DND-41 (cell line): ENCODE measurements around the gene TBC1D22A.

Experiments
- ATAC-seq: fragments of 200-7000 bp; cut with Tn5 transposase; 3 replicates; pipeline ENCODE4 v1.9.1; 2021; ENCODE audit warnings: low read depth; ENCODE audit not compliant: insufficient read depth
- DNase-seq: peaks from one replicate; pipeline ENCODE4 v3.0.0-alpha.2; 2020
- H2AFZ ChIP-seq: 2 replicates; pipeline ENCODE4 v1.6.0; 2012; ENCODE audit warnings: low read depth, low read length
- H3K27ac ChIP-seq: 2 replicates; pipeline ENCODE4 v1.5.1; 2012; ENCODE audit warnings: low read length, inconsistent platforms
- H3K27me3 ChIP-seq: fragments of 200-600 bp; sonication (generic); 2 replicates; pipeline ENCODE4 v1.6.0; 2012; ENCODE audit warnings: low read length, mild to moderate bottlenecking, inconsistent platforms; ENCODE audit not compliant: insufficient read depth, poor library complexity
- H3K36me3 ChIP-seq: 2 replicates; pipeline ENCODE4 v1.5.1; 2012; ENCODE audit warnings: low read length, inconsistent platforms; ENCODE audit not compliant: insufficient read depth
- H3K4me1 ChIP-seq: 2 replicates; pipeline ENCODE4 v1.5.1; 2012; ENCODE audit warnings: mild to moderate bottlenecking, low read length; ENCODE audit not compliant: insufficient read depth
- H3K4me2 ChIP-seq: 2 replicates; pipeline ENCODE4 v1.6.0; 2012; ENCODE audit warnings: mild to moderate bottlenecking, moderate library complexity, low read length, inconsistent platforms; ENCODE audit not compliant: insufficient read depth
- H3K4me3 ChIP-seq, 2 experiments: fragments of 200-600 bp in 1 of 2; shearing (Covaris generic) in 1 of 2; 2 replicates each; pipeline ENCODE4 v1.5.1; 2012 to 2016; ENCODE audit warnings: inconsistent platforms in 2 of 2, low read length in 2 of 2, mild to moderate bottlenecking in 2 of 2, low read depth in 1 of 2, moderate library complexity in 1 of 2
- H3K79me2 ChIP-seq: 2 replicates; pipeline ENCODE4 v1.6.0; 2012; ENCODE audit warnings: low read length, inconsistent platforms; ENCODE audit not compliant: insufficient read depth
- H3K9ac ChIP-seq: 2 replicates; pipeline ENCODE4 v1.6.0; 2012; ENCODE audit warnings: low read depth, mild to moderate bottlenecking, inconsistent platforms, low read length, moderate library complexity
- H3K9me3 ChIP-seq: 2 replicates; pipeline ENCODE4 v1.5.1; 2012; ENCODE audit warnings: low read length, moderate library complexity, mild to moderate bottlenecking, inconsistent platforms; ENCODE audit not compliant: insufficient read depth, severe bottlenecking
- H4K20me1 ChIP-seq: 2 replicates; pipeline ENCODE4 v1.6.0; 2012; ENCODE audit warnings: low read length; ENCODE audit not compliant: insufficient read depth
- EZH2 ChIP-seq: IDR thresholded peaks from 3 replicates; pipeline ENCODE4 v1.6.1; 2012; ENCODE audit warnings: borderline replicate concordance, low read depth, mild to moderate bottlenecking, moderate library complexity, low read length, inconsistent platforms; ENCODE audit not compliant: severe bottlenecking
- TF ChIP-seq, protein P1 (sequence below): IDR thresholded peaks from 2 replicates; pipeline ENCODE4 v1.5.1; 2012; ENCODE audit warnings: borderline replicate concordance, low read length, moderate library complexity, mild to moderate bottlenecking; ENCODE audit not compliant: poor library complexity, severe bottlenecking; ENCODE audit errors: extremely low read depth

Gene TBC1D22A

DNA sequence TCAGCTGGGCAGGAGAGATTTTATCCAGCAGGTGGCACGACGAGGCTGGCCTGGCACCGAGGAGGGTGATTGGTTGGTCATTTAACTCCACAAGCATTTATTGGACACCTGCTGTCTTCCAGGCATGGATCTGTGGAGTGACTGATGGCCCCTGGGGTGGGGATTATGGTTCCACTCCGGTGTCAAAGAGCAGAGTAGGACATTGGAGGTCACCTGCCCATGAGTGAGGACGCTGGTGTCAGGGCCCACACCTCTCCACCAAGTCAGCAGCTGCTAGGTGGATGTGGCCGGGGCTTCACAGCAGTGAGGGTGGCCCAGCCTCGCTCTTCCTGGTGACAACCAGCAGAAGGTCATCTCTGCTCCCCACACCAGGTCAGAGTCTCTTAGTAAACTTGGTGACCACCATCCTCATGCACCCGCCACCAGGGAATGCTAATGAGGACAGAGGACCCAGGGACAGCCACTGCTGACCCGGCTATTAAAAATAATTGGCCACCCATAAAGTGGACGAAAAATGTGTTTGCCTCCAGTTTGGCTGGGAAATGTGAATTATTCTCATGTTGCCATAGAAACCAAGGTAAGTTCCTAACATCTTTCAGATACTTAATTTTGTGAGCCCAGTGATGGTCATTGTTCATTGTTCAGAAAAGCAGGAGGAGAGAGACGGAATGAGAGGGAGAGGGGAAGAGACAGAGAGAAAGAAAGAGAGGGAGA is 428.7 kb downstream of the TBC1D22A start:
- Histone ChIP-seq H3K4me2 (no peak overlapping the region), H3K27me3 (no peaks in the 10 kb centered on the region), H3K9ac (no peak overlapping the region), H3K9me3 (no peaks in the 10 kb centered on the region), H3K4me1 (no peaks in the 10 kb centered on the region), H3K4me3 (no peak overlapping the region), H3K36me3 (no peaks in the 10 kb centered on the region), H2AFZ (no peak overlapping the region), H4K20me1 (peaks cover 7% of the 10 kb centered on the region), H3K79me2 (no peaks in the 10 kb centered on the region), H3K27ac (no peak overlapping the region)
- DNase-seq (no peak), ATAC-seq (no peak)
- TF ChIP-seq, protein P1, sequence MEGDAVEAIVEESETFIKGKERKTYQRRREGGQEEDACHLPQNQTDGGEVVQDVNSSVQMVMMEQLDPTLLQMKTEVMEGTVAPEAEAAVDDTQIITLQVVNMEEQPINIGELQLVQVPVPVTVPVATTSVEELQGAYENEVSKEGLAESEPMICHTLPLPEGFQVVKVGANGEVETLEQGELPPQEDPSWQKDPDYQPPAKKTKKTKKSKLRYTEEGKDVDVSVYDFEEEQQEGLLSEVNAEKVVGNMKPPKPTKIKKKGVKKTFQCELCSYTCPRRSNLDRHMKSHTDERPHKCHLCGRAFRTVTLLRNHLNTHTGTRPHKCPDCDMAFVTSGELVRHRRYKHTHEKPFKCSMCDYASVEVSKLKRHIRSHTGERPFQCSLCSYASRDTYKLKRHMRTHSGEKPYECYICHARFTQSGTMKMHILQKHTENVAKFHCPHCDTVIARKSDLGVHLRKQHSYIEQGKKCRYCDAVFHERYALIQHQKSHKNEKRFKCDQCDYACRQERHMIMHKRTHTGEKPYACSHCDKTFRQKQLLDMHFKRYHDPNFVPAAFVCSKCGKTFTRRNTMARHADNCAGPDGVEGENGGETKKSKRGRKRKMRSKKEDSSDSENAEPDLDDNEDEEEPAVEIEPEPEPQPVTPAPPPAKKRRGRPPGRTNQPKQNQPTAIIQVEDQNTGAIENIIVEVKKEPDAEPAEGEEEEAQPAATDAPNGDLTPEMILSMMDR: no peak
- no peak for TF ChIP-seq EZH2

DNA sequence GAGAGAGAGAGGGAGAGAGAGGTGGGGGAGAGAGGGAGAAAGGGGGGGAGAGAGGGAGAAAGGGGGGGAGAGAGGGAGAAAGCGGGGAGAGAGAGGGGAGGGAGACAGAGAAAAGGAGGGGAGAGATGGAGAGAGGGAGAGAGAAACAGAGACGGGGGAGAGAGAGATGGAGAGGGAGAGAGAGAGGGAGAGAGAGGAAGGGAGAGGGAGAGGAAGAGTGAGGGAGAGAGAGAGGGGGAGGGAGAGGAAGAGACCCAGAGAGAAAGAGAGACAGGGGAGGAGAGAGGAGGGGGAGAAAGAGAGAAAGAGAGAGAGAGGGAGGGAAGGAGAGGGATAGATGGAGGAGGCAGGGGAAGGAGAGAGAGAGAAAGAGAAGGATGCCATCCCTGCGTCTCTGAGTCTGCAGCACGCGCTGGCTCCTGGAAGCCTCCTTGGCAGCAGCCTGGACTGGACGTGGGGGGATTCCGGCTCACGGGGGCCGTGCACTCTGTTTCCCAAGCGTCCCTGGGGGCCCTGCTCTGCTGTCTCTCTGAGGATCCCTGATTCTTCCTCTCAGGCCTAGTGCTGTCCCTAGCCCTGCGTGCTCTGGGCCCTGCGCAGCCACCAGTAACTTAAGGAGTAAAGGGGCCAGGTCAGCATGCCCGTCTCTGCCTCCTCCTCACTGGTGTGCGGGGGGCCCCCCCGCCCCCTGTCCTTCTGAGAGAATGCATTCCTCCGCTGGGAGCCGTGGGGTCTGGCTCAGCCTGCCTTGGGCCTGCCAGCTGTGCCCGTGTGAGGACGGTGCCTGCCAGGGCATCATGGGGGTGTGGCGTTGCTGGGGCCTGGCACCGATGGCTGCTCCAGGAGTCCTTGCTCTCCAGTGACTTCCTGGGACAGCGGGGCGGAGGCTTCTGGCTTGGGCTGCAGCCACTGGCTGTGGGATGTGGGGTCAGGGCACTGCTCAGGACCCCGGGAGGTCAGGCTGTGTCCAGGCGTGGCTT is 429.5 kb downstream of the TBC1D22A start:
- no peaks in the 10 kb centered on the region for H3K79me2 ChIP-seq
- no peak overlapping the region for H3K27ac ChIP-seq
- H4K20me1 ChIP-seq: peaks cover 7% of the 10 kb centered on the region
- no peak overlapping the region for H3K4me3 ChIP-seq
- H3K4me1 ChIP-seq: no peaks in the 10 kb centered on the region
- no peak for ATAC-seq
- H3K4me2 ChIP-seq: no peak overlapping the region
- no peak overlapping the region for H3K9ac ChIP-seq
- H2AFZ ChIP-seq: no peak overlapping the region
- H3K9me3 ChIP-seq: no peaks in the 10 kb centered on the region
- no peaks in the 10 kb centered on the region for H3K27me3 ChIP-seq
- no peaks in the 10 kb centered on the region for H3K36me3 ChIP-seq
- TF ChIP-seq, protein P1: no peak
- TF ChIP-seq EZH2: no peak
- DNase-seq: no peak

DNA sequence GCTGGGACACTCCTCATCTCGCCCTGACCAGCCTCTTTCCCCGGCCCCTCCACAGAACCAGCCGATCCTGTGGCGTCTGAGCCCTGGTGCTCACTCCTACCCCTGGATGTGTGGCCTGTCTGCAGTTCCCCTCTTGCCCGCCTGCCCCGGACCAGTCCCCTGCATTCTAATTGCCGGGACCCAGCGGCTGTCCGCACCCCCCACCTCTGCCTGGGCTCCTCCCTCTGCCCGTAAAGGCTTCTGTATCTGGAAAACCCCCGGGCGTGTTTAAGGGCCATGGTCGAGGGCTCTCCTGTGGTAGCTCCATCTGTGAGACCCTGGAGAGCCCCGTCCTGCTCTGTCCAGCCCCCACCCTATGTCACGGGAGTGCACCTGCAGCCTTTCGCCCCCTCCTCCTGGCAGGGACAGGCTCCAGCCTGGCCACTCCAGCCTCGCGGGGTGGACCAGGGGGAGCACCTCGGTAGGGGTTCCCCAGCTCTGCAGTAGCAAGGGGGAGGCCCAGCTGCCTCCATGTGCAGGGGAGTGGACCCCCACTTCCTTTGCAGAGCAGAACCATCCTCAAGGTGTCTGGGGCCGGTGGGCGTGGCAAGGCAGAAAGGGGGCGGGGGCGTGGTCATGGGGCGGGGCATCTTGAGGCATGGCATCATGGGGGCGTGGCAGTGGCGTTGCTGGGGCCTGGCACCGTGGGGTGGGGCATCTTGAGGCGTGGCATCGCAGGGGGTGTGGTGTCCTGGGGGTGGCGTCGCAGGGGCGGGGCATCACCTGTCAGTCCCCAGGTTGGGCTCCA is 430.4 kb downstream of the TBC1D22A start:
- Histone ChIP-seq H3K4me2 (no peak overlapping the region), H2AFZ (no peak overlapping the region), H3K36me3 (no peaks in the 10 kb centered on the region), H3K27ac (no peak overlapping the region), H3K4me1 (no peaks in the 10 kb centered on the region), H3K4me3 (no peak overlapping the region), H4K20me1 (peaks cover 7% of the 10 kb centered on the region), H3K9me3 (no peaks in the 10 kb centered on the region), H3K9ac (no peak overlapping the region), H3K27me3 (no peaks in the 10 kb centered on the region), H3K79me2 (no peaks in the 10 kb centered on the region)
- ATAC-seq (no peak), DNase-seq (peak; percentile 16)
- TF ChIP-seq, protein P1: no peak
- TF ChIP-seq EZH2: no peak
